HepG2 (cell line): ENCODE measurements around the gene JSRP1. TPM values are rescaled to one million over a fixed set of nuclear protein-coding genes. Genes with fewer than 3 reads are reported as not detected.

ENCODE experiments used
- CENPBD1 ChIP-seq: sonication (generic); formaldehyde crosslinking; IDR thresholded peaks from 2 replicates; pipeline ENCODE4 v1.8.0; 2022; ENCODE audit warnings: missing genetic modification reagents, low read depth, mild to moderate bottlenecking, borderline replicate concordance
- E2F5 ChIP-seq: sonication (generic); formaldehyde crosslinking; conservative IDR thresholded peaks from 2 replicates; pipeline ENCODE4 v1.4.0; 2020; ENCODE audit warnings: missing genetic modification reagents
- FOXA1 ChIP-seq, 2 experiments: fragments of 450-650 bp in 1 of 2; sonication (generic) in 1 of 2; formaldehyde crosslinking in 1 of 2; IDR thresholded peaks; 2 replicates each; pipeline versions ENCODE4 v1.4.0 to v1.6.1; 2016 to 2020; ENCODE audit warnings: missing genetic modification reagents in 1 of 2
- MAFG ChIP-seq: sonication (generic); formaldehyde crosslinking; IDR thresholded peaks from 2 replicates; pipeline ENCODE4 v1.5.1; 2020; ENCODE audit warnings: mild to moderate bottlenecking, missing genetic modification reagents
- SMC3 ChIP-seq: IDR thresholded peaks from 2 replicates; pipeline ENCODE4 v1.6.1; 2011; ENCODE audit warnings: low read length, improper control_type of control experiment
- SOX13 ChIP-seq, 3 experiments: fragments of 450-650 bp in 1 of 3; sonication (generic) in 1 of 3; formaldehyde crosslinking in 1 of 3; IDR thresholded peaks in 2 of 3; conservative IDR thresholded peaks in 1 of 3; 2 replicates each; pipeline versions ENCODE4 v1.5.0 to v1.6.1; 2016 to 2020; ENCODE audit warnings: antibody characterized with exemption in 1 of 3, mild to moderate bottlenecking in 1 of 3, missing compliant biosample characterization in 1 of 3, missing genetic modification reagents in 1 of 3, moderate library complexity in 1 of 3
- ZC3H13 ChIP-seq: sonication (generic); formaldehyde crosslinking; IDR thresholded peaks from 2 replicates; pipeline ENCODE4 v1.8.1; 2023; ENCODE audit warnings: mild to moderate bottlenecking, missing genetic modification reagents, moderate library complexity
- ZNF10 ChIP-seq: sonication (generic); formaldehyde crosslinking; IDR thresholded peaks from 2 replicates; pipeline ENCODE4 v1.4.0; 2020; ENCODE audit warnings: mild to moderate bottlenecking, low read depth, missing genetic modification reagents, borderline replicate concordance
- ZNF232 ChIP-seq: sonication (generic); formaldehyde crosslinking; IDR thresholded peaks from 2 replicates; pipeline ENCODE4 v1.4.0; 2020; ENCODE audit warnings: missing genetic modification reagents, borderline replicate concordance
- ZNF556 ChIP-seq: sonication (generic); formaldehyde crosslinking; IDR thresholded peaks from 2 replicates; pipeline ENCODE4 v1.4.0; 2020; ENCODE audit warnings: mild to moderate bottlenecking, missing genetic modification reagents, borderline replicate concordance
- ZNF646 ChIP-seq: sonication (generic); formaldehyde crosslinking; IDR thresholded peaks from 2 replicates; pipeline ENCODE4 v1.9.0; 2021; ENCODE audit warnings: mild to moderate bottlenecking, missing genetic modification reagents
- ZNF766 ChIP-seq: sonication (generic); formaldehyde crosslinking; IDR thresholded peaks from 2 replicates; pipeline ENCODE4 v1.5.0; 2020; ENCODE audit warnings: missing genetic modification reagents, borderline replicate concordance
- ZNF790 ChIP-seq: sonication (generic); formaldehyde crosslinking; IDR thresholded peaks from 2 replicates; pipeline ENCODE4 v1.8.0; 2022; ENCODE audit warnings: missing genetic modification reagents, mild to moderate bottlenecking, borderline replicate concordance
- polyA plus RNA-seq, 8 experiments: library from polyadenylated mRNA; depleted of rRNA in 3 of 8; stranded (reverse) in 7 of 8; unstranded in 1 of 8; fragments of >200 nt; fragmentation: Illumina TruSeq in 4 of 8; extraction: Trizol in 4 of 8; gene quantifications; 2 replicates each; pipeline versions ENCODE4 v1.2.1 to v1.2.3, GENCODE V29; 2011 to 2016; ENCODE audit warnings: low read depth in 4 of 8, missing spikeins in 1 of 8, mixed read lengths in 1 of 8; ENCODE audit not compliant: insufficient read depth in 1 of 8
- total RNA-seq, 5 experiments: library from RNA; depleted of rRNA; stranded (reverse); fragments of >200 nt; fragmentation: Illumina TruSeq; extraction: Trizol; gene quantifications; 2 replicates each; pipeline ENCODE4 v1.2.3, GENCODE V29; 2016; ENCODE audit warnings: low read depth in 1 of 5
- TF ChIP-seq, protein P1 (sequence below): sonication (generic); formaldehyde crosslinking; IDR thresholded peaks from 2 replicates; pipeline ENCODE4 v1.4.0; 2020; ENCODE audit warnings: missing genetic modification reagents

Gene JSRP1
- total and polyA plus RNA-seq, 2 of the 13 experiments (the other 11 are each of a cell fraction or from before 2014, with no cell fraction given): 0.16 to 0.38 TPM

- TF ChIP-seq, protein P1, sequence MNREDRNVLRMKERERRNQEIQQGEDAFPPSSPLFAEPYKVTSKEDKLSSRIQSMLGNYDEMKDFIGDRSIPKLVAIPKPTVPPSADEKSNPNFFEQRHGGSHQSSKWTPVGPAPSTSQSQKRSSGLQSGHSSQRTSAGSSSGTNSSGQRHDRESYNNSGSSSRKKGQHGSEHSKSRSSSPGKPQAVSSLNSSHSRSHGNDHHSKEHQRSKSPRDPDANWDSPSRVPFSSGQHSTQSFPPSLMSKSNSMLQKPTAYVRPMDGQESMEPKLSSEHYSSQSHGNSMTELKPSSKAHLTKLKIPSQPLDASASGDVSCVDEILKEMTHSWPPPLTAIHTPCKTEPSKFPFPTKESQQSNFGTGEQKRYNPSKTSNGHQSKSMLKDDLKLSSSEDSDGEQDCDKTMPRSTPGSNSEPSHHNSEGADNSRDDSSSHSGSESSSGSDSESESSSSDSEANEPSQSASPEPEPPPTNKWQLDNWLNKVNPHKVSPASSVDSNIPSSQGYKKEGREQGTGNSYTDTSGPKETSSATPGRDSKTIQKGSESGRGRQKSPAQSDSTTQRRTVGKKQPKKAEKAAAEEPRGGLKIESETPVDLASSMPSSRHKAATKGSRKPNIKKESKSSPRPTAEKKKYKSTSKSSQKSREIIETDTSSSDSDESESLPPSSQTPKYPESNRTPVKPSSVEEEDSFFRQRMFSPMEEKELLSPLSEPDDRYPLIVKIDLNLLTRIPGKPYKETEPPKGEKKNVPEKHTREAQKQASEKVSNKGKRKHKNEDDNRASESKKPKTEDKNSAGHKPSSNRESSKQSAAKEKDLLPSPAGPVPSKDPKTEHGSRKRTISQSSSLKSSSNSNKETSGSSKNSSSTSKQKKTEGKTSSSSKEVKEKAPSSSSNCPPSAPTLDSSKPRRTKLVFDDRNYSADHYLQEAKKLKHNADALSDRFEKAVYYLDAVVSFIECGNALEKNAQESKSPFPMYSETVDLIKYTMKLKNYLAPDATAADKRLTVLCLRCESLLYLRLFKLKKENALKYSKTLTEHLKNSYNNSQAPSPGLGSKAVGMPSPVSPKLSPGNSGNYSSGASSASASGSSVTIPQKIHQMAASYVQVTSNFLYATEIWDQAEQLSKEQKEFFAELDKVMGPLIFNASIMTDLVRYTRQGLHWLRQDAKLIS (CRISPR knock-in tag): peak; percentile 70; the same call in 1 of the 2 replicates
- 0 out of 2 replicates have a peak, but pooled peaks have one; percentile 63 for TF ChIP-seq SOX13 (IDR thresholded peaks at IDR 0.05)
- no peak for TF ChIP-seq SOX13 (CRISPR knock-in tag; conservative IDR thresholded peaks at IDR 0.05 in 1 of 2, IDR thresholded peaks at IDR 0.05 in 1 of 2)
- no peak for TF ChIP-seq ZC3H13 (CRISPR knock-in tag)
- no peak for TF ChIP-seq MAFG (CRISPR knock-in tag)
- TF ChIP-seq ZNF790 (CRISPR knock-in tag): peak; percentile 68; the same call in 1 of the 2 replicates
- TF ChIP-seq ZNF646 (CRISPR knock-in tag): no peak
- TF ChIP-seq CENPBD1: no peak
- peak; percentile 61; the same call in 1 of the 2 replicates for TF ChIP-seq E2F5 (CRISPR knock-in tag)
- TF ChIP-seq SMC3: no peak
- no peak for TF ChIP-seq FOXA1 (IDR thresholded peaks at IDR 0.05)
- TF ChIP-seq FOXA1 (CRISPR knock-in tag; IDR thresholded peaks at IDR 0.05): no peak
- TF ChIP-seq ZNF232 (CRISPR knock-in tag): peak; percentile 91; the same call in 1 of the 2 replicates
- no peak for TF ChIP-seq ZNF10 (CRISPR knock-in tag)
- peak; percentile 39; the same call in 1 of the 2 replicates for TF ChIP-seq ZNF766 (CRISPR knock-in tag)
- no peak for TF ChIP-seq ZNF556 (CRISPR knock-in tag)
These were observed 13.3 kb upstream of the JSRP1 start (continued) for GRCh38 chr19:2269244-2270156.
